Caki2 (cell line): Measurements from ENCODE around the gene CHRNA7. TPM values are rescaled to one million over a fixed set of nuclear protein-coding genes. Genes with fewer than 3 reads are reported as not detected.
"Not testable (repeated sequence)": the region's sequence is repeated elsewhere in the genome, so short reads cannot be mapped to it uniquely, and the experiment has no call there.

Experiments
- DNase-seq: peaks from one replicate; pipeline ENCODE4 v3.0.0-alpha.2; 2015; ENCODE audit warnings: low read depth
- in situ Hi-C: cut with HindIII; loops from 2 replicates; pipeline ENCODE4 v1.10.0; 2016; ENCODE audit warnings: low sequenced_read_pairs, low pct_unique_long_range_greater_than_20kb, mixed read lengths
- total RNA-seq: library from RNA; depleted of rRNA; stranded (reverse); fragments of >200 nt; shearing (Covaris generic); gene quantifications from 2 replicates; pipeline ENCODE4 v1.2.3, GENCODE V29; 2014; ENCODE audit warnings: low replicate concordance; rRNA removed

Gene CHRNA7
- total RNA-seq, 1 experiment from 2014 or later, result not detected

- in situ Hi-C loops, result no loop called here
- no peak for DNase-seq
These were observed 118.7 kb downstream of the CHRNA7 start for GRCh38 chr15:32148833-32149555.

- no peak for DNase-seq
- in situ Hi-C loops, result no loop called here
These were observed 122.3 kb downstream of the CHRNA7 start for GRCh38 chr15:32152574-32152973.

DNA sequence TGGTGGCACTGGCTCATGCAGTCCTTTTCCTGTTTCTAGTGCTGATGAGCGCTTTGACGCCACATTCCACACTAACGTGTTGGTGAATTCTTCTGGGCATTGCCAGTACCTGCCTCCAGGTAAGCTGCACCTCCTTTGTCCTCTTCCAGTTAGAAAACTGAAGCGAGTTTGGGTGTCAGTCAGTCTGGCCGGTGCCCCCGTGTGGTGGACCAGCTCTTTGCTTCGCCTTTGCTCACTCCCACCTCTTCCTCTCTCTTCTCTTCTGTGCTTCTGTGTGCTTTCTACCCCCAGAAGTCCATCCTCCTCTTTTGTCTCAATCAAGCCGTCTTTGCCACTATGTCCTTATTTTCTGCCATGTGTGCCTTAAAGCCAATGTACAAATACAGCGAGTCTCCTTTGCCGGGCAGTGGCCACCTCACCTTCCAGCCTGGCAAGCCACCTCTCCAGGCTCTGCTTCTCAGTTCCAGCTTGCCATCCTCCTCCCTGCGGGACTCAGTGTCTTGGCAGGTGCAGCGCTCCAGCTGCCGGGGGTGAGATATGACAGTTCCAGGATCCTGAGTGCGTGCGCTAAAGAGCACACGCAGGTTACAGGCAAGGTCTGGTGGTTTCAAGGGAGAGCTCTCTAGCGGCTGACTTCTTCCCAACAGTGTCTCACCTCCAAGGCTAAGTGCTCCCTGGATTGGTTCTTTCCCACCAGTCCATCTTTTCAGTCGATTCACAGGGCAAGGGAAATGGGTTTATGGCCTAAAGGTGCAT lies 123.7 kb downstream of the CHRNA7 start:
- DNase-seq, in situ Hi-C loops: not testable (repeated sequence)

- in situ Hi-C loops, DNase-seq: not testable (repeated sequence)
These were observed 131.8 kb downstream of the CHRNA7 start for GRCh38 chr15:32162143-32162542.

- in situ Hi-C loops, DNase-seq: not testable (repeated sequence)
These were observed 133.8 kb downstream of the CHRNA7 start for GRCh38 chr15:32164065-32164464.

DNA sequence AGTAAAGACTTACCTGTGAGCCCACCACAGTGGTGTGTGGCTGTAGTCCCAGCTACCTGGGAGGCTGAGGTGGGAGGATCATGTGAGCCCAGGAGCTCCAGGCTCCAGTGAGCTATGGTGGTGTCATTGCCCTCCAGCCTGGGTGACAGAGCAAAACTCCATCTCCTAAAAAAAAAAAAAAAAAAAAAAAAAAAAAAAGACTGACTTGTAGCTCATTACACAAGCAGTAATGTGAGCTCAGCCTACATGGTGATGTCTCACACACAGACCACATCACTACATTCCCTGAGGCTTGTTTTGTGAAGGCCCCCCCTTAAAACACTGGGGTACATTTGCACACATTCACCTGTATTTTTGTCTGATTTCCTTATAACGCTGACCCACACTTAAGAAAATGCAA lies 134.4 kb downstream of the CHRNA7 start:
- in situ Hi-C loops, DNase-seq: not testable (repeated sequence)

DNA sequence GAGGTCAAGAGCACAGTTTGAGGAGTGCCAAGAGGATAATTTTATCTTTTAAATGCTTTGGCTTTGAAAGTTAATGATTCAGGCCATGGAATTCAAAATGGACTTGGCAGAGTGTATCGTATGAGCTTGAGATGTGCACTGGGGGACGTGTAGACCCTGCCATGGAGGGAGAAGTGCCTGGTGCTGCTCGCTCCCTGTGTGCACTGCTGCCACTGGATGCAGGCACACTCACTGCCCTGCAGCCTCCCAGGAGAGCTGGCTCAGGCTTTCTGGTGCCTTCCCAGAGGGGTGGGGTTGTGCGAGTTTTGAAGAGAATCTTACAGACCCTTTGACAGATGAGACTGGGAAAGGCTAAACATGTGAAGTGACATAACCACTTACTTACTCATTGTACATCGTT lies 135.5 kb downstream of the CHRNA7 start:
- in situ Hi-C loops, DNase-seq: not testable (repeated sequence)

GRCh38 chr15:32166270-32166669 lies 136.0 kb downstream of the CHRNA7 start:
- DNase-seq, in situ Hi-C loops: not testable (repeated sequence)

- in situ Hi-C loops, DNase-seq: not testable (repeated sequence)
These were observed 137.6 kb downstream of the CHRNA7 start for GRCh38 chr15:32167913-32168312.

GRCh38 chr15:32180579-32180978 lies 150.3 kb downstream of the CHRNA7 start:
- in situ Hi-C loops, DNase-seq: not testable (repeated sequence)

DNA sequence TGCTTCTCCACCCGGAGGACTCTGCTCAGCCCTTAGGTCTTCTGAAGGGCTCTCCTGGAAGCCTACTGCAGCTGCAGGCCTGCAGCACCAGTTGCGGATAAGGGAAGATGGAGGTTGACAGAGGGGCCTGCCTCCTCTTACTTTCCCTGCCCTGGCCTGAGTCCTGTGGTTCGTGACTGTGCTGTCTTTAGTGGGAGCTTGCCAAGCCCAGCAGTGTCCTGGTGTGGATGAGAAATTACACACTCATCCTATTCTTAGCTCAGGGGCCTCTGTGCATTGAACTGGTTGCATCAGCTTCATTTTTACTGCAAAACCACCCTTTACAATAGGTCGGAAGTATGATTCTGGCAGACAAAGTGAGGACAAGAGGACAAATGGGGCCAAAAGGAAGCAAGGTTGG lies 163.5 kb downstream of the CHRNA7 start:
- in situ Hi-C loops, result not testable (repeated sequence)

DNA sequence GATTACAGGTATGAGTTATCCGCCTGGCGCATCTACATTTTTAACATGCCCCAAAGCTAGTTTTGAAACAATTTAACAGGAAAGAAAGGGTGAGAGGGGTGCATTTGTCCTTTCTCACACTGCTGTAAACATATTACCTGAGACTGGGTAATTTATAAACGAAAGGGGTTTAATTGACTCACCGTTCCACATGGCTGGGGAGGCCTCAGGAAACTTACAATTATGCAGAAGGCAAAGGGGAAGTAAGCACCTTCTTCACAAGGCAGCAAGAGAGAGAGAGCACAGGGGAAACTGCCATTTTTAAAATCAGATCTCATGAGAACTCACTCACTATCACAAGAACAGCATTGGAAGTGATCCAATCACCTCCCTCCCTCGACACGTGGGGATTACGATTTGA lies 165.9 kb downstream of the CHRNA7 start:
- not testable (repeated sequence) for DNase-seq

More for the DNA sequence above, 163.5 kb downstream of the CHRNA7 start:
- DNase-seq, result not testable (repeated sequence)

GRCh38 chr15:32198938-32199337 lies 168.6 kb downstream of the CHRNA7 start:
- DNase-seq, in situ Hi-C loops: not testable (repeated sequence)

More for the DNA sequence above, 165.9 kb downstream of the CHRNA7 start:
- in situ Hi-C loops, result not testable (repeated sequence)

DNA sequence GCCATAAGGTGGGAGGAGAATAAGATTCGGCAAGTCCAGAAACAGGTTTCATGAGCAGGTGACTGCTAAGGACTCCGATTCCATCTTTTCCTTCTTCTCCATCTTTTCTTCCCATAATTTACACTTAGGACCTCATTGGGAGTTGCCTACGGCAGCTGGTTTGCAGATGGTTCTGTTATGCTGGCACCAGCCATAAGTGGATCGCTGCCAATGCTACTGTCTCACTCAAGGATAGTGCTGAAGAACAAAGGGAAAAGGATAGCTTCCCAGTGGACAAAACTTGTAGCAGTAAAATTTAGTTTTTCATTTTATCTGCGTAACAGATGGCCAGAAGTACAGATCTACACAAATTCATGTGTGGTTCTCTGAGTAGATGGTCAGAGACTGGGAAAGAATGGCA lies 178.8 kb downstream of the CHRNA7 start:
- in situ Hi-C loops, DNase-seq: not testable (repeated sequence)

GRCh38 chr15:32218666-32219065 lies 188.4 kb downstream of the CHRNA7 start:
- no peak for DNase-seq
- in situ Hi-C loops, result no loop called here

Other genes with a start within 250 kb of the CHRNA7 start
- 0.12 TPM in 1 of 2 replicates, not detected in the other for gene OTUD7A, start 159.8 kb upstream of the CHRNA7 start, total RNA-seq